Measurements from ENCODE around the gene PEX26. TPM values are rescaled to one million over a fixed set of nuclear protein-coding genes. Genes with fewer than 3 reads are reported as not detected.

PEX26 gene
- polyA plus RNA-seq, 1 donor from 2014 or later, result 30.2 TPM

- Histone ChIP-seq H3K9me2 (ENCODE audit: insufficient read depth, low read length) (no peaks in the 10 kb centered on the region), H3K9me3 (ENCODE audit: low read length) (no peaks in the 10 kb centered on the region), H3K4me3 (ENCODE audit: low read length) (no peak overlapping the region), H3F3A (ENCODE audit: insufficient read depth, low read length, poor library complexity, severe bottlenecking) (no peaks in the 10 kb centered on the region), H3K27ac (ENCODE audit: low read length) (no peak overlapping the region), H4K20me1 (ENCODE audit: insufficient read depth) (no peaks in the 10 kb centered on the region), H3K79me2 (replicated peaks; ENCODE audit: insufficient read depth, low read length) (no peaks in the 10 kb centered on the region), H3K9ac (ENCODE audit: low read length) (no peak overlapping the region), H3K27me3 (ENCODE audit: insufficient read depth, low read depth, low read length) (peaks cover 7% of the 10 kb centered on the region), H2AFZ (ENCODE audit: low read depth, low read length) (no peak overlapping the region), H3K36me3 (ENCODE audit: insufficient read depth, low read length) (no peaks in the 10 kb centered on the region), H3K4me2 (ENCODE audit: low read length) (no peak overlapping the region)
- TF ChIP-seq POLR2AphosphoS5 (IDR thresholded peaks at IDR 0.05), result no peak
- no peak for TF ChIP-seq TAF1 (IDR thresholded peaks at IDR 0.05; ENCODE audit: low read depth)
- TF ChIP-seq MXI1 (conservative IDR thresholded peaks at IDR 0.05; ENCODE audit: poor library complexity, severe bottlenecking), result no peak
- TF ChIP-seq EZH2 (IDR thresholded peaks at IDR 0.05; ENCODE audit: borderline replicate concordance, insufficient read depth, low read length, poor library complexity, severe bottlenecking), result no peak
- no peak for TF ChIP-seq CTCF (IDR thresholded peaks at IDR 0.05; ENCODE audit: poor library complexity, severe bottlenecking)
- TF ChIP-seq RAD21 (conservative IDR thresholded peaks at IDR 0.05), result no peak
- TF ChIP-seq SMC3 (conservative IDR thresholded peaks at IDR 0.05; ENCODE audit: poor library complexity), result no peak
- TF ChIP-seq REST (IDR thresholded peaks at IDR 0.05; ENCODE audit: borderline replicate concordance), result no peak
- TF ChIP-seq EP300 (conservative IDR thresholded peaks at IDR 0.05; ENCODE audit: poor library complexity, severe bottlenecking), result no peak
Observed at GRCh38 chr22:18145676-18146388, 68.0 kb downstream of the PEX26 start.

- no peak overlapping the region for H3K4me2 ChIP-seq (ENCODE audit: low read length)
- peaks cover 7% of the 10 kb centered on the region for H3K27me3 ChIP-seq (ENCODE audit: insufficient read depth, low read depth, low read length)
- no peak overlapping the region for H2AFZ ChIP-seq (ENCODE audit: low read depth, low read length)
- H3K79me2 ChIP-seq (replicated peaks; ENCODE audit: insufficient read depth, low read length), result no peaks in the 10 kb centered on the region
- no peak overlapping the region for H3K4me3 ChIP-seq (ENCODE audit: low read length)
- H3K9me3 ChIP-seq (ENCODE audit: low read length), result no peaks in the 10 kb centered on the region
- TF ChIP-seq TAF1 (IDR thresholded peaks at IDR 0.05; ENCODE audit: low read depth) (no peak), MXI1 (conservative IDR thresholded peaks at IDR 0.05; ENCODE audit: poor library complexity, severe bottlenecking) (no peak), CTCF (IDR thresholded peaks at IDR 0.05; ENCODE audit: poor library complexity, severe bottlenecking) (no peak), RAD21 (conservative IDR thresholded peaks at IDR 0.05) (no peak), REST (IDR thresholded peaks at IDR 0.05; ENCODE audit: borderline replicate concordance) (no peak), EP300 (conservative IDR thresholded peaks at IDR 0.05; ENCODE audit: poor library complexity, severe bottlenecking) (no peak)
- H3K9ac ChIP-seq (ENCODE audit: low read length), result no peak overlapping the region
- H3K9me2 ChIP-seq (ENCODE audit: insufficient read depth, low read length), result no peaks in the 10 kb centered on the region
- no peaks in the 10 kb centered on the region for H3F3A ChIP-seq (ENCODE audit: insufficient read depth, low read length, poor library complexity, severe bottlenecking)
- no peak overlapping the region for H3K27ac ChIP-seq (ENCODE audit: low read length)
- H4K20me1 ChIP-seq (ENCODE audit: insufficient read depth), result no peaks in the 10 kb centered on the region
- H3K36me3 ChIP-seq (ENCODE audit: insufficient read depth, low read length), result no peaks in the 10 kb centered on the region
Observed at GRCh38 chr22:18146389-18146753, 68.6 kb downstream of the PEX26 start.

All from neural cell (in vitro differentiated cells).